H9 (cell line): Measurements from ENCODE around the gene AHDC1. TPM values are rescaled to one million over a fixed set of nuclear protein-coding genes. Genes with fewer than 3 reads are reported as not detected.

ENCODE experiments used
- DNase-seq: peaks from one replicate; pipeline ENCODE4 v3.0.0-alpha.2; 2017
- H2AFZ ChIP-seq: one replicate; pipeline ENCODE4 v1.6.1; 2013; ENCODE audit warnings: mild to moderate bottlenecking, low read length, control low read depth, moderate library complexity
- H2AK5ac ChIP-seq: 2 replicates; pipeline ENCODE4 v1.6.1; 2013; ENCODE audit warnings: low read length, control low read depth, mixed read lengths; ENCODE audit not compliant: insufficient read length
- H2BK120ac ChIP-seq: one replicate; pipeline ENCODE4 v1.6.1; 2013; ENCODE audit warnings: low read depth, mild to moderate bottlenecking, low read length, control low read depth, inconsistent platforms; ENCODE audit not compliant: poor library complexity, severe bottlenecking
- H2BK12ac ChIP-seq: 2 replicates; pipeline ENCODE4 v1.6.1; 2013; ENCODE audit warnings: low read length, control low read depth, mixed read lengths, low read depth; ENCODE audit not compliant: insufficient read length
- H2BK15ac ChIP-seq: 2 replicates; pipeline ENCODE4 v1.6.1; 2013; ENCODE audit warnings: low read depth, low read length, control low read depth
- H2BK20ac ChIP-seq: one replicate; pipeline ENCODE4 v1.6.1; 2013; ENCODE audit warnings: low read depth, mild to moderate bottlenecking, low read length, control low read depth, inconsistent platforms; ENCODE audit not compliant: poor library complexity, severe bottlenecking
- H2BK5ac ChIP-seq: 2 replicates; pipeline ENCODE4 v1.6.1; 2013; ENCODE audit warnings: low read length, control low read depth, mixed read lengths; ENCODE audit not compliant: insufficient read length
- H3K14ac ChIP-seq: 2 replicates; pipeline ENCODE4 v1.6.1; 2013; ENCODE audit warnings: low read length, control low read depth; ENCODE audit not compliant: insufficient read depth
- H3K18ac ChIP-seq: 2 replicates; pipeline ENCODE4 v1.6.1; 2013; ENCODE audit warnings: low read depth, mild to moderate bottlenecking, mixed read lengths, low read length, control low read depth; ENCODE audit not compliant: insufficient read length
- H3K23ac ChIP-seq: 2 replicates; pipeline ENCODE4 v1.6.1; 2013; ENCODE audit warnings: low read length, control low read depth, mixed read lengths, low read depth; ENCODE audit not compliant: insufficient read length
- H3K23me2 ChIP-seq: 2 replicates; pipeline ENCODE4 v1.6.1; 2013; ENCODE audit warnings: low read depth, mild to moderate bottlenecking, mixed read lengths, low read length, control low read depth; ENCODE audit not compliant: insufficient read length, poor library complexity, severe bottlenecking
- H3K27ac ChIP-seq: 2 replicates; pipeline ENCODE4 v1.5.1; 2013; ENCODE audit warnings: low read length, control low read depth, mixed read lengths, low read depth; ENCODE audit not compliant: insufficient read length
- H3K27me3 ChIP-seq: 2 replicates; pipeline ENCODE4 v1.6.1; 2013; ENCODE audit warnings: low read length, control low read depth, inconsistent platforms; ENCODE audit not compliant: insufficient read depth
- H3K4ac ChIP-seq: 2 replicates; pipeline ENCODE4 v1.6.1; 2013; ENCODE audit warnings: low read depth, mild to moderate bottlenecking, control low read depth, inconsistent platforms, low read length, moderate library complexity
- H3K4me1 ChIP-seq: 2 replicates; pipeline ENCODE4 v1.6.1; 2013; ENCODE audit warnings: low read length, control low read depth, inconsistent platforms; ENCODE audit not compliant: insufficient read depth
- H3K4me2 ChIP-seq: 2 replicates; pipeline ENCODE4 v1.6.1; 2013; ENCODE audit warnings: low read length, control low read depth, mixed read lengths; ENCODE audit not compliant: insufficient read length, insufficient read depth
- H3K56ac ChIP-seq: 2 replicates; pipeline ENCODE4 v1.6.1; 2013; ENCODE audit warnings: low read depth, mild to moderate bottlenecking, mixed read lengths, low read length, control low read depth; ENCODE audit not compliant: insufficient read length
- H3K79me1 ChIP-seq: 2 replicates; pipeline ENCODE4 v1.6.1; 2013; ENCODE audit warnings: low read depth, mild to moderate bottlenecking, moderate library complexity, low read length, control low read depth, inconsistent platforms; ENCODE audit not compliant: insufficient read depth, poor library complexity, severe bottlenecking
- H3K79me2 ChIP-seq: 2 replicates; pipeline ENCODE4 v1.6.1; 2013; ENCODE audit warnings: low read length, control low read depth, inconsistent platforms; ENCODE audit not compliant: insufficient read depth
- H3K9ac ChIP-seq: 2 replicates; pipeline ENCODE4 v1.6.1; 2013; ENCODE audit warnings: low read length, control low read depth, mixed read lengths; ENCODE audit not compliant: insufficient read length; ENCODE audit errors: extremely low read depth
- H3K9me3 ChIP-seq: one replicate; pipeline ENCODE4 v1.6.1; 2013; ENCODE audit warnings: low read depth, low read length, inconsistent platforms; ENCODE audit not compliant: control insufficient read depth
- H3T11ph ChIP-seq: one replicate; pipeline ENCODE4 v1.6.1; 2013; ENCODE audit warnings: mild to moderate bottlenecking, low read length, control low read depth, inconsistent platforms
- H4K20me1 ChIP-seq: one replicate; pipeline ENCODE4 v1.6.1; 2013; ENCODE audit not compliant: control insufficient read depth, insufficient read length, insufficient read depth
- H4K5ac ChIP-seq: 2 replicates; pipeline ENCODE4 v1.6.1; 2013; ENCODE audit warnings: low read depth, mild to moderate bottlenecking, mixed read lengths, low read length, control low read depth; ENCODE audit not compliant: insufficient read length
- H4K8ac ChIP-seq: replicated peaks from 2 replicates; pipeline ENCODE4 v1.6.1; 2013; ENCODE audit warnings: low read length, control low read depth, mixed read lengths, low read depth; ENCODE audit not compliant: insufficient read length
- H4K91ac ChIP-seq: 2 replicates; pipeline ENCODE4 v1.6.1; 2013; ENCODE audit warnings: low read depth, mild to moderate bottlenecking, moderate library complexity, mixed read lengths, low read length, control low read depth; ENCODE audit not compliant: insufficient read length
- H3K27ac Mint-ChIP-seq, 3 experiments: 2 replicates in 2 of 3; 3 replicates in 1 of 3; pipeline ENCODE4 v1.8.0; 2020 to 2021; ENCODE audit warnings: mixed read lengths in 3 of 3, mild to moderate bottlenecking in 1 of 3, moderate library complexity in 1 of 3
- H3K27me3 Mint-ChIP-seq: 2 replicates; pipeline ENCODE4 v1.8.0; 2021; ENCODE audit warnings: low read depth, mild to moderate bottlenecking, moderate library complexity, mixed read lengths
- H3K36me3 Mint-ChIP-seq, 3 experiments: 2 replicates in 2 of 3; 3 replicates in 1 of 3; pipeline ENCODE4 v1.8.0; 2020 to 2021; ENCODE audit warnings: low read depth in 3 of 3, mixed read lengths in 3 of 3; ENCODE audit not compliant: insufficient read depth in 1 of 3
- H3K4me1 Mint-ChIP-seq, 2 experiments: 2 replicates each; pipeline ENCODE4 v1.8.0; 2020; ENCODE audit warnings: mixed read lengths in 2 of 2
- H3K4me3 Mint-ChIP-seq, 2 experiments: 2 replicates in 1 of 2; 3 replicates in 1 of 2; pipeline ENCODE4 v1.8.0; 2020 to 2021; ENCODE audit warnings: mild to moderate bottlenecking in 2 of 2, mixed read lengths in 2 of 2, moderate library complexity in 1 of 2
- H3K9me3 Mint-ChIP-seq, 2 experiments: 2 replicates in 1 of 2; 3 replicates in 1 of 2; pipeline ENCODE4 v1.8.0; 2020; ENCODE audit warnings: mild to moderate bottlenecking in 2 of 2, mixed read lengths in 2 of 2, moderate library complexity in 1 of 2
- WGBS: extraction: QIAGEN DNeasy Blood & Tissue Kit; methylation state at CpG from one replicate; pipeline ENCODE4 v1.1.7; 2013; ENCODE audit warnings: missing lambda C conversion rate, low lambda C conversion rate, mixed read lengths; ENCODE audit not compliant: insufficient read length; ENCODE audit errors: extremely low coverage; 5-methylcytosine and 5-hydroxymethylcytosine counted together
- total RNA-seq: library from RNA; stranded (reverse); gene quantifications from 2 replicates; pipeline ENCODE4 v1.2.1, GENCODE V29; 2021
- TF ChIP-seq, protein P1 (sequence below): fragments of 200-600 bp; sonication (generic); conservative IDR thresholded peaks from 3 replicates; pipeline ENCODE4 v1.8.0; 2021; ENCODE audit warnings: antibody characterized with exemption, mild to moderate bottlenecking

AHDC1 gene
- total RNA-seq, 1 experiment from 2014 or later, result 29.4 TPM

DNA sequence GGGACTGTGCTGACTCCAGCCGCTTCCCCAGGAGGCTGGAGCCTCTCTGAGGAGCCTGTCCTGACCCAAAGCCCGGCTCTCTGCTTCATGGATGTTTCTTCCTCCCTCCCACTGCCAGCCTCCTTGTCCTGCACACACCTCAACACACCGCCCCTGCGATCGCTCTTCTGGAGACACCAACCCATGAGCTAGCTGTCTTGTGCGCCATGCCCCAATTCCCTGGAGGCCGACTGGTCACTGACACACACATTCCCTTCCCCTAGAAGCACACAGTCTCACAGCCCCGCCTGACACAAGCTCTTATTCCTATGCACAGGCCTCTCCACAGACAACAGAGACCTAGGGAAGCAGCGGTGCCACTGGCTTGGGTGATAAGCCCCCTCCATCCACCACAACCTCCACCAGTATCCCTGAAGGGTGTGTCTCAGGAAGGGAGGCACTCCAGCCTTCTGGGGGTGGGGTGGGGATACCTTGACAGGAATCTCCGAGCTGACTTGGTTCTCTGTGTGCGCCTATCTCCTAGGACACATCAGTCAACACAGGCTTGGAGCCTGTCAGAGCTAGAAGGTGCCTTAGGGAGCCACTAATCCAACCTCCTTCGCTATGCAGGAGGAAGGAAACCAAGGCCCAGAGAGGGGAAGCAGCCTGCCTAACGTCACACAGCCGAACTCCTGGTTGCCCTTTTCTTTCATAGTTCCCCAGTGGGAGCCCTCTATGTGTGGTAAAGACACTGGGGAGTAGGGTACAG lies 31.1 kb downstream of the AHDC1 start:
- Histone ChIP-seq H3K9ac (no peak overlapping the region), H3K4me2 (peak overlapping the region; percentile 19), H3K27ac (no peak overlapping the region), H3K23ac (no peak overlapping the region), H3K18ac (no peak overlapping the region), H3K4ac (no peak overlapping the region), H4K20me1 (no peaks in the 10 kb centered on the region), H4K91ac (no peak overlapping the region), H3K56ac (no peak overlapping the region), H2BK20ac (no peak overlapping the region), H2BK120ac (no peak overlapping the region), H3K23me2 (peaks cover 5% of the 10 kb centered on the region), H3K9me3 (no peaks in the 10 kb centered on the region), H3K27me3 (no peaks in the 10 kb centered on the region), H2AK5ac (no peak overlapping the region), H3K79me1 (no peaks in the 10 kb centered on the region), H2BK15ac (no peak overlapping the region), H3T11ph (no peak overlapping the region), H4K8ac (no peak overlapping the region), H3K4me1 (peaks cover 34% of the 10 kb centered on the region), H2AFZ (no peak overlapping the region), H2BK5ac (no peak overlapping the region), H4K5ac (no peak overlapping the region), H2BK12ac (no peak overlapping the region), H3K79me2 (no peaks in the 10 kb centered on the region), H3K14ac (no peak overlapping the region)
- H3K27ac Mint-ChIP-seq, result peak overlapping the region; percentile 79 to 97 (median 94); a peak in 6 of 7 replicates
- TF ChIP-seq, protein P1, sequence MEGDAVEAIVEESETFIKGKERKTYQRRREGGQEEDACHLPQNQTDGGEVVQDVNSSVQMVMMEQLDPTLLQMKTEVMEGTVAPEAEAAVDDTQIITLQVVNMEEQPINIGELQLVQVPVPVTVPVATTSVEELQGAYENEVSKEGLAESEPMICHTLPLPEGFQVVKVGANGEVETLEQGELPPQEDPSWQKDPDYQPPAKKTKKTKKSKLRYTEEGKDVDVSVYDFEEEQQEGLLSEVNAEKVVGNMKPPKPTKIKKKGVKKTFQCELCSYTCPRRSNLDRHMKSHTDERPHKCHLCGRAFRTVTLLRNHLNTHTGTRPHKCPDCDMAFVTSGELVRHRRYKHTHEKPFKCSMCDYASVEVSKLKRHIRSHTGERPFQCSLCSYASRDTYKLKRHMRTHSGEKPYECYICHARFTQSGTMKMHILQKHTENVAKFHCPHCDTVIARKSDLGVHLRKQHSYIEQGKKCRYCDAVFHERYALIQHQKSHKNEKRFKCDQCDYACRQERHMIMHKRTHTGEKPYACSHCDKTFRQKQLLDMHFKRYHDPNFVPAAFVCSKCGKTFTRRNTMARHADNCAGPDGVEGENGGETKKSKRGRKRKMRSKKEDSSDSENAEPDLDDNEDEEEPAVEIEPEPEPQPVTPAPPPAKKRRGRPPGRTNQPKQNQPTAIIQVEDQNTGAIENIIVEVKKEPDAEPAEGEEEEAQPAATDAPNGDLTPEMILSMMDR, result no peak
- no peaks in the 10 kb centered on the region; a peak in 1 of 5 replicates for H3K9me3 Mint-ChIP-seq
- DNase-seq, result no peak
- no peaks in the 10 kb centered on the region for H3K36me3 Mint-ChIP-seq
- no peaks in the 10 kb centered on the region; the same call in none of the 2 replicates for H3K27me3 Mint-ChIP-seq
- H3K4me3 Mint-ChIP-seq, result peak overlapping the region; percentile 46 to 74; a peak in 4 of 5 replicates
- no CpG with 5 or more reads among the region's 14 CpGs for WGBS
- peaks cover 69 to 76% of the 10 kb centered on the region in 2 experiments for H3K4me1 Mint-ChIP-seq
